Hindlimb muscle (tissue), 1 donor: ENCODE data around the gene CLDN25. TPM values are rescaled to one million over a fixed set of nuclear protein-coding genes. Genes with fewer than 3 reads are reported as not detected.

Experiments used
- DNase-seq: peaks from one replicate; pipeline ENCODE4 v3.0.0-alpha.2; 2013
- polyA plus RNA-seq: library from polyadenylated mRNA; unstranded; fragments of 120-200 nt; gene quantifications from one replicate; pipeline ENCODE4 v1.2.1, GENCODE V29; 2013; ENCODE audit not compliant: insufficient read length

Gene CLDN25
- polyA plus RNA-seq, 1 donor = 0.62 TPM

- DNase-seq = no peak
Measured at GRCh38 chr11:113808931-113809330, 29.3 kb downstream of the CLDN25 start.

DNA sequence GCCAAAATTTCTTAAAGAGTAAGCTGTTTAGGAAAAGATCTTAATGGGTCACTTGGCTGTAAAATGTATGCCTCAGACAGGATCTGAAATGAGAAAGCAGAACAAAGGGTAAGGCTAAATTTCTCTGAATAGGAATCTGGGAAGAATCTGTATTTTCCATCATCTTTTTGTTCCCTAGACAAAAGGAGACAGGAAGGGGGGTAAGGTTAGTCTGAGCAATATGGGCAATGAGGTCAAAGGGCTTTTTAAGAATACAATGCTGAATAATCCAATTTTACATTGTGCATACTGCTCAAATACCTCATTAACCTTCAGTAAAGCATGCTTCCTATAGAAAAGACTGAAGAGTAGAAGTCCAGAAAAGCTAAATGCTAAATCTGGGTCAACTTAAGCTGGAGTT is 34.6 kb downstream of the CLDN25 start:
- no peak for DNase-seq

DNA sequence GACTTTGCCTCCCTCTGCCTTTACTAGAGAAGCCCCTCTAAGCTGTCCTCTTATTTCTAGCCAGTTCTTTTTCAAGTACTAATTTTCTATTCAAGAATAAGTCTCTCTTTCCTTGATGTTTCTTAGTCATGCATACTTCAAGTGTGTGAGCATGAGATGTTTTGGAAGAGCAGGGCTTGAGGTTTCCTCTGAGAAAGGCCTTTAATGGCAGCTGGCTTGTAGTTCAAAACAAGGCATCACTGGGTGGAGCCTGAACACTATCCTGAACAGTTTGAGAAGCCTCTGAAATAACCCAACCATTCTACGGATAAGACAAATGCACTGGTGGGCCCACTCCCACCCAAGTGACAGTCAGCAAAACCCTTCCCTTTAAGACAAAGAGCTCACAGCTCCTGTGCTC is 37.6 kb downstream of the CLDN25 start:
- no peak for DNase-seq

- no peak for DNase-seq
Measured at GRCh38 chr11:113817626-113818025, 38.0 kb downstream of the CLDN25 start.

DNA sequence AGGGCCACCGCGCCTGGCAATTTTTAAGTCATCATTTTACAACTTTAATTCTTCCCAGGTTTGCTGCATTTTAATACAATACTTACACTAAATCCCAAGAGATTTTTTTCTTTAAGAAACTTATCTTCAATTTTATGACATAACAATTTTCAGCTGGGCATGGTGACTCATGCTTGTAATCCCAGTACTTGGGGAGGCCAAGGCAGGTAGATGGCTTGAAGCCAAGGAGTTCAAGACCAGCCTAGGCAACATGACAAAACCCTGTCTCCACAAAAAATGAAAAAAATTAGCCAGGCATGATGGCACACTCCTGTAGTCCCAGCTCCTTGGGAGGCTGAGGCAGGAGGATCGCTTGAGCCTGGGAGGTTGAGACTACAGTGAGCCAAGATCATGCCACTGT is 38.8 kb downstream of the CLDN25 start:
- no peak for DNase-seq

DNA sequence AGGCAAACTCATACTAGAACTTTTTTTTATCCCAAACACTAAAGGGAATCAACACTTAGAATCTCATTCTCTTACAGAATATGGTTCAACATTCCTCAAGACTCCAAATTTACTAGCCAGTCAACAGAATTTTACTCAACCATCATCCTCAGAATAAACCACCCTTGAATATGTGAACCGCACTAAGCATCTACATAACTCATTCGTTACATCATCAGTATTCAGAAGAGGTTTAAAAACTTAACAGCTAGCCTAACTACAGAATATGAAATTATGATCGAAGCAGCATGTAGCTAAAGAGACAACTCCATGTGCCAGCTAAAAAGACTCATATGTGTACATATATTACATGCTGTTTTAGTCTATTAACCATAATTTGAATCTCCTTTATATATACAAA is 47.9 kb downstream of the CLDN25 start:
- DNase-seq = no peak

- no peak for DNase-seq
Measured at GRCh38 chr11:113828191-113828590, 48.6 kb downstream of the CLDN25 start.

DNA sequence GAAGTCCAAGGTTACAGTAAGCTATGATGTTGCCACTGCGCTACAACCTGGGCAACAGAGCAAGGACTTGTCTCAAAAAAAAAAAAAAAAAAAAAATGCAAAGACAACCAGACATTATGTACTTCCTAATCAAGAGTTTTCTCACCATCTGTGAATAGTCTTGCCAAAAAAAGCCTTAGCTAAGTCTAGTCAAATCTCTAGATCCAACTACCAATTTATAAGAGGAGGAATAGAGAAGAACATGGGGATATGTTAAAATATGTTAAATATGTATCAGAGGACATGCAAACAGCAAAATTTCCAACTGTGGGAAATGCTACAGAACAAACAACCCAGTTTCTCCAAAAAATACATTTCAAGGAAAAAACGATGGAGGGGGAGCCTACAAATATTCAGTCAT is 50.2 kb downstream of the CLDN25 start:
- DNase-seq = no peak

Other genes starting within 250 kb of the CLDN25 start
- gene TMPRSS5, start 73.5 kb upstream of the CLDN25 start, polyA plus RNA-seq = 1.7 TPM
- gene ZW10, start 6.1 kb upstream of the CLDN25 start, polyA plus RNA-seq = 14.5 TPM
- gene USP28, start 95.8 kb downstream of the CLDN25 start, polyA plus RNA-seq = 94.2 TPM
- 0.09 TPM for gene HTR3B, start 125.0 kb downstream of the CLDN25 start, polyA plus RNA-seq
- gene HTR3A, start 195.3 kb downstream of the CLDN25 start, polyA plus RNA-seq = not detected